CD8-positive, alpha-beta memory T cell (primary cell): ENCODE measurements around the gene IMPG1. TPM values are rescaled to one million over a fixed set of nuclear protein-coding genes. Genes with fewer than 3 reads are reported as not detected.

Experiments used
- CTCF ChIA-PET: fragments of 350-600 bp; sonication (Branson Sonifier 250); formaldehyde crosslinking; loops from one replicate; lab custom pipeline; 2021; ENCODE audit warnings: antibody characterized with exemption; lab: Charles Lee
- POLR2A ChIA-PET: fragments of 350-600 bp; sonication (Branson Sonifier 250); formaldehyde crosslinking; loops from one replicate; lab custom pipeline; 2021; ENCODE audit warnings: antibody characterized with exemption; lab: Charles Lee
- DNase-seq, 5 donors: peaks; one replicate each; pipeline versions ENCODE4 v3.0.0 to v3.0.0-alpha.2; 2020 to 2022; ENCODE audit warnings: mixed read lengths in 1 of 5
- H3K27ac ChIP-seq: one replicate; pipeline ENCODE4 v1.7.0; 2013; ENCODE audit warnings: low read depth, mild to moderate bottlenecking, low read length, moderate library complexity
- H3K27me3 ChIP-seq: 2 replicates; pipeline ENCODE4 v1.7.0; 2013; ENCODE audit warnings: low read length, mild to moderate bottlenecking; ENCODE audit not compliant: insufficient read depth, poor library complexity, severe bottlenecking
- H3K36me3 ChIP-seq: 2 replicates; pipeline ENCODE4 v1.7.0; 2013; ENCODE audit warnings: mild to moderate bottlenecking, low read length, moderate library complexity; ENCODE audit not compliant: insufficient read depth
- H3K4me1 ChIP-seq: 2 replicates; pipeline ENCODE4 v1.7.0; 2013; ENCODE audit warnings: mild to moderate bottlenecking, low read length, moderate library complexity; ENCODE audit not compliant: insufficient read depth
- H3K4me3 ChIP-seq: 2 replicates; pipeline ENCODE4 v1.7.0; 2013; ENCODE audit warnings: mild to moderate bottlenecking, low read length
- H3K9me3 ChIP-seq: 2 replicates; pipeline ENCODE4 v1.7.0; 2013; ENCODE audit warnings: mild to moderate bottlenecking, low read length
- H3K27ac Mint-ChIP-seq, 8 donors: one replicate each; pipeline ENCODE4 v1.8.0; 2020 to 2021; ENCODE audit warnings: mixed read lengths in 8 of 8, mild to moderate bottlenecking in 6 of 8, inconsistent platforms in 3 of 8, moderate library complexity in 3 of 8
- H3K27me3 Mint-ChIP-seq, 2 donors: one replicate each; pipeline ENCODE4 v1.8.0; 2020 to 2021; ENCODE audit warnings: mixed read lengths in 2 of 2, mild to moderate bottlenecking in 1 of 2, moderate library complexity in 1 of 2
- H3K36me3 Mint-ChIP-seq, 3 donors: one replicate each; pipeline ENCODE4 v1.8.0; 2020 to 2021; ENCODE audit warnings: mixed read lengths in 3 of 3, inconsistent platforms in 1 of 3, mild to moderate bottlenecking in 1 of 3
- H3K4me1 Mint-ChIP-seq, 3 donors: one replicate each; pipeline ENCODE4 v1.8.0; 2020 to 2021; ENCODE audit warnings: mixed read lengths in 3 of 3, inconsistent platforms in 1 of 3, mild to moderate bottlenecking in 1 of 3
- H3K4me3 Mint-ChIP-seq, 7 donors: one replicate each; pipeline ENCODE4 v1.8.0; 2020 to 2021; ENCODE audit warnings: mixed read lengths in 7 of 7, mild to moderate bottlenecking in 6 of 7, moderate library complexity in 4 of 7, inconsistent platforms in 2 of 7
- H3K9me3 Mint-ChIP-seq, 5 donors: one replicate each; pipeline ENCODE4 v1.8.0; 2020 to 2022; ENCODE audit warnings: mixed read lengths in 5 of 5, mild to moderate bottlenecking in 3 of 5, moderate library complexity in 2 of 5, inconsistent platforms in 1 of 5
- polyA plus RNA-seq: library from polyadenylated mRNA; unstranded; fragments of 300-500 nt; fragmentation: Illumina TruSeq; gene quantifications from one replicate; pipeline ENCODE4 v1.2.3, GENCODE V29; 2021
- total RNA-seq, 2 experiments: library from RNA; stranded (reverse); gene quantifications; one replicate each; pipeline ENCODE4 v1.2.3, GENCODE V29; 2021

Gene IMPG1
- total and polyA plus RNA-seq, 3 experiments from 2014 or later = not detected

GRCh38 chr6:75876152-75876551 lies 196.3 kb downstream of the IMPG1 start:
- Histone ChIP-seq H3K27me3 (no peaks in the 10 kb centered on the region), H3K36me3 (no peaks in the 10 kb centered on the region), H3K4me3 (no peak overlapping the region), H3K9me3 (no peaks in the 10 kb centered on the region), H3K27ac (no peak overlapping the region), H3K4me1 (no peaks in the 10 kb centered on the region)
- POLR2A ChIA-PET = no interaction called here
- Mint-ChIP-seq H3K36me3 (peaks cover 6 to 31% (median 7%) of the 10 kb centered on the region in 3 donors), H3K4me1 (no peaks in the 10 kb centered on the region), H3K4me3 (no peak overlapping the region), H3K9me3 (no peaks in the 10 kb centered on the region), H3K27ac (no peak overlapping the region), H3K27me3 (no peaks in the 10 kb centered on the region)
- DNase-seq = no peak
- CTCF ChIA-PET = interaction anchor here (2.1 kb wide), 1 partner anchor 17 kb away, joined by 11 read pairs; no protein-coding TSS in a partner anchor

DNA sequence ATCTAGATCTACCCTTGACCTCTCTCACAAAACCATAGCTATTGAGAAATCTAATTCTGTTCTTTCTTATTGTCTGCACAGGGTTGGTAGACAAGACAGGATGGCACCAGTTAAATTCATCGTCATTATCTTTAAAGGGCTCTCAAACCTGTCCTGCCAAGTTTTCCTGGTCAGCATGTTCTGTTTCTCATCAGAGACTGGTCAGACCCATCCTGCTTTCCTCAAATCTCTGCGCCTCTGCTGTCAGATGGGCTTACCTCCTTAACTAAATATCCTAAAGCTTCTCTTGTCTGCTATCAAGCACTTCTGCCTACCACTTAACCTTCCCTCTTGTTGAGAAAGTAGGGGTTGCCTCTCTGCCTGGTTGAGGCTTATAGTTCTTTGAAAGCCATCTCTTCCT lies 198.2 kb downstream of the IMPG1 start:
- ChIA-PET POLR2A (no interaction called here), CTCF (interaction anchor here (0.8 to 1.4 kb wide), 3 partner anchors 12 to 19 kb away, joined by 3 to 4 read pairs (median 3); no protein-coding TSS in a partner anchor)
- Histone ChIP-seq H3K4me1 (no peaks in the 10 kb centered on the region), H3K4me3 (no peak overlapping the region), H3K36me3 (no peaks in the 10 kb centered on the region), H3K9me3 (no peaks in the 10 kb centered on the region), H3K27me3 (no peaks in the 10 kb centered on the region), H3K27ac (no peak overlapping the region)
- no peak overlapping the region for H3K27ac Mint-ChIP-seq
- H3K36me3 Mint-ChIP-seq = peaks cover 4 to 27% (median 5%) of the 10 kb centered on the region in 3 donors
- no peaks in the 10 kb centered on the region for H3K9me3 Mint-ChIP-seq
- DNase-seq = no peak
- H3K4me1 Mint-ChIP-seq = no peaks in the 10 kb centered on the region
- H3K4me3 Mint-ChIP-seq = no peak overlapping the region
- H3K27me3 Mint-ChIP-seq = no peaks in the 10 kb centered on the region
